GM15510 (cell line): ENCODE data around the gene DOK1.

Experiments used
- POLR2A ChIP-seq: IDR thresholded peaks from 3 replicates; pipeline ENCODE4 v1.6.1; 2011; ENCODE audit warnings: borderline replicate concordance; ENCODE audit not compliant: insufficient read length; ENCODE audit errors: extremely low read depth

Gene DOK1

GRCh38 chr2:74553892-74554819 lies at the start of gene DOK1, which contains the start of gene LOXL3:
Gene DOK1 (plus strand): TSS chr2:74554720. CDS start chr2:74554755, 35 bp downstream.
Gene LOXL3 (minus strand): TSS chr2:74553942. CDS start chr2:74552634, 1,308 bp downstream.
- peak; percentile 56 for TF ChIP-seq POLR2A

GRCh38 chr2:74505448-74506246 lies 48.9 kb upstream of the DOK1 start:
- TF ChIP-seq POLR2A: no peak

GRCh38 chr2:74507145-74507925 lies 47.2 kb upstream of the DOK1 start, which contains the start of gene PCGF1:
Gene PCGF1 (minus strand): TSS chr2:74507695. CDS start chr2:74507668, 27 bp downstream.
- peak; percentile 78 for TF ChIP-seq POLR2A

- no peak for TF ChIP-seq POLR2A
Measured at GRCh38 chr2:74507926-74508520, 46.5 kb upstream of the DOK1 start.

GRCh38 chr2:74510272-74510671 lies 44.2 kb upstream of the DOK1 start:
- TF ChIP-seq POLR2A: no peak

GRCh38 chr2:74511104-74511989 lies 43.2 kb upstream of the DOK1 start:
- no peak for TF ChIP-seq POLR2A

GRCh38 chr2:74512744-74513604 lies 41.5 kb upstream of the DOK1 start:
- no peak for TF ChIP-seq POLR2A

- no peak for TF ChIP-seq POLR2A
Measured at GRCh38 chr2:74513605-74514367, 40.7 kb upstream of the DOK1 start.

- no peak for TF ChIP-seq POLR2A
Measured at GRCh38 chr2:74514368-74515270, 39.9 kb upstream of the DOK1 start, which contains the start of gene TLX2. Gene TLX2 (plus strand): TSS chr2:74514450. CDS start chr2:74514807, 357 bp downstream.

GRCh38 chr2:74515271-74515980 lies 39.1 kb upstream of the DOK1 start:
- TF ChIP-seq POLR2A: no peak
